Motor neuron (in vitro differentiated cells): ENCODE results near the gene HPSE. TPM values are rescaled to one million over a fixed set of nuclear protein-coding genes. Genes with fewer than 3 reads are reported as not detected.

Experiments used
- ATAC-seq, 8 experiments: fragments of 200-7000 bp; cut with Tn5 transposase; replicated peaks in 6 of 8; 2 replicates each; pipeline ENCODE4 v1.8.0; 2021; ENCODE audit warnings: mild to moderate bottlenecking in 8 of 8, moderate library complexity in 8 of 8
- H3K27ac ChIP-seq, 2 donors: fragments of 250-450 bp; sonication (Bioruptor Pico); 2 replicates each; pipeline ENCODE4 v1.9.0; 2021; ENCODE audit warnings: antibody characterized with exemption in 2 of 2, mild to moderate bottlenecking in 2 of 2, moderate library complexity in 1 of 2
- H3K4me1 ChIP-seq, 2 donors: fragments of 250-450 bp; sonication (Bioruptor Pico); replicated peaks in 1 of 2; 2 replicates each; pipeline ENCODE4 v1.6.1; 2021; ENCODE audit warnings: antibody characterized with exemption in 2 of 2, mild to moderate bottlenecking in 2 of 2, moderate library complexity in 1 of 2
- H3K4me3 ChIP-seq, 5 donors: fragments of 250-450 bp; sonication (Bioruptor Pico); 2 replicates each; pipeline ENCODE4 v1.9.0; 2021; ENCODE audit warnings: antibody characterized with exemption in 5 of 5, mild to moderate bottlenecking in 5 of 5, moderate library complexity in 4 of 5
- WGBS, 10 experiments: fragments of 450-650 bp; shearing (Covaris generic); methylation state at CpG; one replicate each; pipeline ENCODE4 v1.0.0; 2022; 5-methylcytosine and 5-hydroxymethylcytosine counted together
- in situ Hi-C, 9 experiments: fragments of 400-800 bp; cut with MboI; loops; one replicate each; pipeline ENCODE4 v1.15.0; 2021; ENCODE audit warnings: low sequenced_read_pairs in 9 of 9, low pct_unique_long_range_greater_than_20kb in 2 of 9; ENCODE audit not compliant: unreplicated experiment in 9 of 9
- total RNA-seq, 8 experiments: library from RNA; unstranded; fragments of 300-600 nt; gene quantifications; 2 replicates each; pipeline versions ENCODE4 v1.2.3 to v1.2.4, GENCODE V29; 2022

The HPSE gene
- total RNA-seq, 8 experiments from 2014 or later = 0.14 to 8.6 (median 0.86) TPM

DNA sequence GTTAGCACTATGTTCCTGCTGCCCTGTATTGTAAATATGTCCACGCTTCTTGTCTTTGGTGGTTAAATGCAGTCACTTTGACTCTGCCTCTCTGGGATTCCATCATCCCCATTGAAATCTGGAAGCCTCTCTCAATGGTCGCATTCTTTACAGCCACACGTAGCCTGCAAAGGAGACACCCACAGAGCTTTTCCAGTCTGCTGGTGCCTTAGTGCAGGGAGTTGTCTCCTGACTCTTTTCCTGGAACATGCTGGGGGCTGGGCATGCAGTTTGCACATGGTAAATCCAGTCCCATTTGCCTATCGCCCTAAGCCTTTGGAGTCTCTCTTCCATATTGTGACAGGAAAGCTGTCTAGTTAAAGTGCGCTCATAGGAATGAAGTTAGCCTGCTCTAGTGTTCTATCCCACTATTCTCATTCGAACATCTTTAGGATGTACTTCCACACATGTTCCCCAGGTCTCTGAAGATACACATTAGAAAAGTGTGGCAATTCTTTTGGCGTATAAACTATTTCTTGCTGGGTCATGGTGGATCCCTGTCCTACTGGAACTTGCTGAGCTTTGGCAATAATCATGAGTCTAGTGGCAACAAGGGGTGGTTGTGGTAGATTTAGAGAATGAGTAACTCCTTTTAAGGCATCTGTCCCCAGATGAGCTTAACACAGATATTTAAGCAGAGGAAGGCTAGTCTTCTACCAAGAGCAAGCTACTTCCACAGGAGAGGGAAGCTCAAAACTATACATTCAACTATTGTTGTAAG is 83.8 kb downstream of the HPSE start:
- WGBS, 10 experiments = 32 to 92% (median 60%) methylated on average over 1 to 7 of the region's 7 CpGs; no CpG with 5 or more reads in 1 of the 10 experiments
- peak in 3 of 8 experiments; percentile 63 to 86 (median 81) for ATAC-seq
- in situ Hi-C loops = loop anchor here in 5 of 9 experiments (10.0 to 25.0 kb wide), 4 partner anchors 164 to 789 kb away; partner anchors contain the start of gene SEC31A (in 1 of the 5)
- H3K27ac ChIP-seq = no peak overlapping the region
- peaks cover 10 to 14% of the 10 kb centered on the region in 2 donors for H3K4me1 ChIP-seq
- no peak overlapping the region for H3K4me3 ChIP-seq

DNA sequence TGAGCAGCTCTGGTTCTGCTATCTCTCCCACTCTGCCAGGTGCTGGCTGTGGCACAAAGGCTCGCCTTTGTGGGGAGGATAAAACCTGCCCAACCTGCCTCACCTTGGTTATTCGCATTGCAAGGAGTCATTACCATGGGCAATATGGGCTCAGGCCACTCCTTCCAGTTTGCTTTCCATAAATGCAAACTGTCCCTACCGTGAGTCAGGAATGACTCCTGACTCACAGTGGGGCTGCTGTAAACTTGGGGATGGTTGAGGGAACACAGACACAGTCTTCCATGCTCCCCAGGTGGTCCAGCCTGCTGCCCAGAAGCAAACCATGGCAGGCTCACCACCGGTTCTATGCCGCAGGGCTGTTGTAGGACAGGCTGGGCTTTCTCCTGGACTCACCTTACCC is 86.2 kb downstream of the HPSE start:
- in situ Hi-C loops = no loop called here
- Histone ChIP-seq H3K4me1 (peaks cover 0 to 2% of the 10 kb centered on the region in 2 donors), H3K27ac (no peak overlapping the region), H3K4me3 (no peak overlapping the region)
- WGBS, 10 experiments = 48 to 100% (median 100%) methylated on average over 1 to 4 of the region's 5 CpGs; no CpG with 5 or more reads in 4 of the 10 experiments
- ATAC-seq = peak in 3 of 8 experiments; percentile 40 to 54 (median 48)

DNA sequence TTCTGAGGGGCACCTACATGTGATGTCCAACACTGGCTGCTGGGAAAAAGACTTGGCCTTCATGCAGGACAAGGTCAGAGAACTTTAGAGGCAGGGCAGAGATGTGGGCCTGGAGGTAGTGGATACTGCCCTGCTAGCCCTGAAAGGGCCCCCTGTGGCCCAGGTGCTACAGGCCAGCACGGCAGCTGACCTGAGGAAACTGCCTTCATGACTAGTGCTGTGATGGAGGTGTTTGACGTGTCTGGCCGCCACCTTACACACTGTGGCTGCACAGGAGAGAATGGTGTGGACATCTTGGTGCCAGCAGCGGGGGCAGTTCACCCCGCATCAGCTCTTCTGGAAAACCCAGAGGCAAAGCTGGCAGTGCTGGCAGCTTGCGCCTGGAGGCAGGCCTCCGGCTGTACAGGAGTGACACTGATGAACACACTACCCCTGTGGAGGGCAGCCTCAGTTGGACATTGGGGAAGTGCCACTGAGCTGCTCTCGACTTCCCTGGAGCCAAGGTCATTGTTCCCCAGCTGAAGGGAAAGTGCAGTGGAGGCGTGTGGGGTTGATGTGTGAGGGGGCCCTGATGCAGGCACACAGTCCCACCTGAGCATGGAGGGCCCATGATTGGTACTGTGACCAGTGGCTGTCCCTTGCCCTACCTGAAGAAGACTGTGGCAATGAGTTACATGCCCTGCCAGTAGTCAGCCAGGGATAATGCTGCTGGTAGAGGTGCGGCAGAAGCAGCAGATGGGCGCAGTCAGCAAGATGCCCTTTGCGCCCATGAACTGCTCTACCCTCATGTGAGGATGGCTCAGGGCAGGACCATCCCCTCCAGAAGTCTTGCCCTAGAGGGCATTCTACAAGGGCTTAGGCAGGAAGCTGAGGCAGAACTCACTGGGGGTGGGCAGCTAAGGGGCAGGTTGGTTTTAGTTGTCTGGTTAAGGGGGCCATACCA is 87.0 kb downstream of the HPSE start:
- in situ Hi-C loops = no loop called here
- peaks cover 0 to 2% of the 10 kb centered on the region in 2 donors for H3K4me1 ChIP-seq
- no peak overlapping the region for H3K27ac ChIP-seq
- ATAC-seq = no peak
- WGBS, 10 experiments = 88 to 100% (median 100%) methylated on average over 1 to 3 of the region's 12 CpGs; no CpG with 5 or more reads in 5 of the 10 experiments
- H3K4me3 ChIP-seq = no peak overlapping the region

Other genes with a start within 250 kb of the HPSE start
- gene PLAC8, start 220.1 kb downstream of the HPSE start, total RNA-seq = 10 to 100 TPM in 1 of 8 experiments, 1 to 10 TPM in 2, under 1 TPM in 3, not detected in 2; 0.55 to 13.1 (median 1.5) TPM
- 10 to 100 TPM in 4 of 8 experiments, 1 to 10 TPM in 4; 5.6 to 26.2 (median 10.7) TPM for gene COQ2, start 50.0 kb downstream of the HPSE start, total RNA-seq
- gene HELQ, start 121.0 kb upstream of the HPSE start, total RNA-seq = 10 to 100 TPM in 4 of 8 experiments, 1 to 10 TPM in 4; 8.2 to 18.7 (median 11.0) TPM
- 10 to 100 TPM; 39.2 to 87.2 (median 48.5) TPM for gene MRPS18C, start 121.2 kb upstream of the HPSE start, total RNA-seq
- gene ABRAXAS1, start 150.3 kb upstream of the HPSE start, total RNA-seq = 10 to 100 TPM in 7 of 8 experiments, 1 to 10 TPM in 1; 7.9 to 15.1 (median 11.4) TPM
- 1 to 10 TPM in 5 of 8 experiments, under 1 TPM in 3; 0.21 to 4.3 (median 2.1) TPM for gene GPAT3, start 201.3 kb upstream of the HPSE start, total RNA-seq